Neural cell (in vitro differentiated cells): ENCODE results near the gene BCAS1.

Experiments used
- CTCF ChIP-seq: fragments of 450-650 bp; IDR thresholded peaks from 2 replicates; pipeline ENCODE4 v1.5.1; 2014; ENCODE audit warnings: antibody characterized with exemption, mild to moderate bottlenecking, moderate library complexity; ENCODE audit not compliant: poor library complexity, severe bottlenecking
- EZH2 ChIP-seq: fragments of 200-600, 300-800 bp; shearing (Covaris generic), sonication (generic); IDR thresholded peaks from 2 replicates; pipeline ENCODE4 v1.6.1; 2014; ENCODE audit warnings: antibody characterized with exemption, low read length, borderline replicate concordance, mild to moderate bottlenecking; ENCODE audit not compliant: insufficient read depth, poor library complexity, severe bottlenecking
- MXI1 ChIP-seq: fragments of 450-650 bp; conservative IDR thresholded peaks from 2 replicates; pipeline ENCODE4 v1.6.1; 2014; ENCODE audit warnings: antibody characterized with exemption, mild to moderate bottlenecking; ENCODE audit not compliant: poor library complexity, severe bottlenecking
- POLR2AphosphoS5 ChIP-seq: IDR thresholded peaks from 2 replicates; pipeline ENCODE4 v1.6.1; 2012
- REST ChIP-seq: IDR thresholded peaks from 2 replicates; pipeline ENCODE4 v1.6.1; 2012; ENCODE audit warnings: borderline replicate concordance
- SMC3 ChIP-seq: fragments of 450-650 bp; conservative IDR thresholded peaks from 2 replicates; pipeline ENCODE4 v1.6.1; 2014; ENCODE audit warnings: antibody characterized with exemption, mild to moderate bottlenecking, moderate library complexity; ENCODE audit not compliant: poor library complexity
- TAF1 ChIP-seq: IDR thresholded peaks from 2 replicates; pipeline ENCODE4 v1.6.1; 2012; ENCODE audit warnings: low read depth

GRCh38 chr20:53949319-53949839 is 121.0 kb downstream of the BCAS1 start:
- TF ChIP-seq CTCF (no peak), REST (no peak), POLR2AphosphoS5 (no peak), TAF1 (no peak), SMC3 (no peak), EZH2 (no peak), MXI1 (no peak)
